HFFc6 (cell line): ENCODE measurements around the gene MYB. TPM values are rescaled to one million over a fixed set of nuclear protein-coding genes. Genes with fewer than 3 reads are reported as not detected.

Experiments
- DNase-seq: peaks from one replicate; pipeline ENCODE4 v3.0.0-alpha.2; 2018
- H3K27ac Mint-ChIP-seq: 2 replicates; pipeline ENCODE4 v1.8.0; 2020; ENCODE audit warnings: mild to moderate bottlenecking, mixed read lengths
- H3K27me3 Mint-ChIP-seq: 2 replicates; pipeline ENCODE4 v1.8.0; 2021; ENCODE audit warnings: mild to moderate bottlenecking, moderate library complexity, mixed read lengths; ENCODE audit not compliant: insufficient read depth
- H3K36me3 Mint-ChIP-seq: 2 replicates; pipeline ENCODE4 v1.8.0; 2021; ENCODE audit warnings: low read depth, mixed read lengths
- H3K4me1 Mint-ChIP-seq: 2 replicates; pipeline ENCODE4 v1.8.0; 2020; ENCODE audit warnings: low read depth, mixed read lengths
- H3K4me3 Mint-ChIP-seq: 2 replicates; pipeline ENCODE4 v1.8.0; 2020; ENCODE audit warnings: mild to moderate bottlenecking, moderate library complexity, mixed read lengths
- H3K9me3 Mint-ChIP-seq: 2 replicates; pipeline ENCODE4 v1.8.0; 2020; ENCODE audit warnings: mild to moderate bottlenecking, mixed read lengths
- total RNA-seq, 6 experiments: library from RNA; stranded (reverse); fragmentation: NEBNext Ultra II Directional; extraction: Animal tissue kit (Norgen Biotek cat#: 25700); gene quantifications; 2 replicates in 1 of 6; 3 replicates in 5 of 6; pipeline ENCODE4 v1.2.3, GENCODE V29; 2021
- TF ChIP-seq, protein P1 (sequence below): fragments of 200-600 bp; sonication (generic); IDR thresholded peaks from 2 replicates; pipeline ENCODE4 v1.5.0; 2021; ENCODE audit warnings: antibody characterized with exemption, mild to moderate bottlenecking

The MYB gene
- total RNA-seq, 6 experiments from 2014 or later, result 0.17 to 0.35 (median 0.19) TPM

DNA sequence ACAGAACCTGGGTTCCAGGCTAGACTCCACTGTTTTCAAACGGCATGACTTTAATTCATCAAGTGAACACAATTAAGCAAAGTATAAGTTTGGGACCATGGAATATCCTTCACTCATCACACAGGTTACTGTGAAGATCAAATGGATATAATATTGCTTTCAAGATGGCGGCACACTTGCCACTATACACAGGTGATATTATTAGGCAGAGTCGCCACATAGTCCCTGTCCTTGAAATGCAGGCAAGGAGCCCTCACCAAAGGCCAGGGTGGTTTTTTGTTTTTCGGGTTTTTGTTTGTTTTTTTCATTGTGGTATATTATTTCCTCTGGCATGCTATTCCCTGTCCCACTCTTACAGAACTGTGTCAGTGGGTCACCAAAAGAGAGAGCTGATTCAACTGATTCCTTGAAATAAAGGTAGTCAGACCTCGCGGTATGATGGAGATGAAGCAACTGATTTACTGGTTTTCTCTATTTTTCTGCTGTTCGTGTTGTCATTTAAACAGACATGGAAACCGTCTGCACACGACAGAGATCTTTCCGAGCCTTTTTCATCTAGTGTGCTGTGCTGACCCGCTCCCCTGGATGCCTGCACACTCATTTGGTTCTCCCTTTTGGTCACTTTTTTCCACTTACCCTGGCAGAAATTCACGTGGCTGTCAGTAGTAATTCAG is 29.7 kb downstream of the MYB start:
- H3K27ac Mint-ChIP-seq, result no peak overlapping the region
- H3K27me3 Mint-ChIP-seq, result peaks cover 1% of the 10 kb centered on the region; the same call in 1 of the 2 replicates
- H3K4me1 Mint-ChIP-seq, result peaks cover 30% of the 10 kb centered on the region
- no peak for DNase-seq
- TF ChIP-seq, protein P1, sequence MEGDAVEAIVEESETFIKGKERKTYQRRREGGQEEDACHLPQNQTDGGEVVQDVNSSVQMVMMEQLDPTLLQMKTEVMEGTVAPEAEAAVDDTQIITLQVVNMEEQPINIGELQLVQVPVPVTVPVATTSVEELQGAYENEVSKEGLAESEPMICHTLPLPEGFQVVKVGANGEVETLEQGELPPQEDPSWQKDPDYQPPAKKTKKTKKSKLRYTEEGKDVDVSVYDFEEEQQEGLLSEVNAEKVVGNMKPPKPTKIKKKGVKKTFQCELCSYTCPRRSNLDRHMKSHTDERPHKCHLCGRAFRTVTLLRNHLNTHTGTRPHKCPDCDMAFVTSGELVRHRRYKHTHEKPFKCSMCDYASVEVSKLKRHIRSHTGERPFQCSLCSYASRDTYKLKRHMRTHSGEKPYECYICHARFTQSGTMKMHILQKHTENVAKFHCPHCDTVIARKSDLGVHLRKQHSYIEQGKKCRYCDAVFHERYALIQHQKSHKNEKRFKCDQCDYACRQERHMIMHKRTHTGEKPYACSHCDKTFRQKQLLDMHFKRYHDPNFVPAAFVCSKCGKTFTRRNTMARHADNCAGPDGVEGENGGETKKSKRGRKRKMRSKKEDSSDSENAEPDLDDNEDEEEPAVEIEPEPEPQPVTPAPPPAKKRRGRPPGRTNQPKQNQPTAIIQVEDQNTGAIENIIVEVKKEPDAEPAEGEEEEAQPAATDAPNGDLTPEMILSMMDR, result no peak
- no peak overlapping the region for H3K4me3 Mint-ChIP-seq
- H3K36me3 Mint-ChIP-seq, result 0 out of 2 replicates have a peak, but pooled peaks cover 8% of the 10 kb centered on the region
- H3K9me3 Mint-ChIP-seq, result peaks cover 9% of the 10 kb centered on the region; the same call in 1 of the 2 replicates

GRCh38 chr6:135211306-135211702 is 30.2 kb downstream of the MYB start:
- no peak overlapping the region for H3K4me3 Mint-ChIP-seq
- peaks cover 30% of the 10 kb centered on the region for H3K4me1 Mint-ChIP-seq
- H3K9me3 Mint-ChIP-seq, result peaks cover 9% of the 10 kb centered on the region; the same call in 1 of the 2 replicates
- DNase-seq, result no peak
- H3K36me3 Mint-ChIP-seq, result 0 out of 2 replicates have a peak, but pooled peaks cover 8% of the 10 kb centered on the region
- peaks cover 1% of the 10 kb centered on the region; the same call in 1 of the 2 replicates for H3K27me3 Mint-ChIP-seq
- TF ChIP-seq, protein P1, result no peak
- H3K27ac Mint-ChIP-seq, result no peak overlapping the region

DNA sequence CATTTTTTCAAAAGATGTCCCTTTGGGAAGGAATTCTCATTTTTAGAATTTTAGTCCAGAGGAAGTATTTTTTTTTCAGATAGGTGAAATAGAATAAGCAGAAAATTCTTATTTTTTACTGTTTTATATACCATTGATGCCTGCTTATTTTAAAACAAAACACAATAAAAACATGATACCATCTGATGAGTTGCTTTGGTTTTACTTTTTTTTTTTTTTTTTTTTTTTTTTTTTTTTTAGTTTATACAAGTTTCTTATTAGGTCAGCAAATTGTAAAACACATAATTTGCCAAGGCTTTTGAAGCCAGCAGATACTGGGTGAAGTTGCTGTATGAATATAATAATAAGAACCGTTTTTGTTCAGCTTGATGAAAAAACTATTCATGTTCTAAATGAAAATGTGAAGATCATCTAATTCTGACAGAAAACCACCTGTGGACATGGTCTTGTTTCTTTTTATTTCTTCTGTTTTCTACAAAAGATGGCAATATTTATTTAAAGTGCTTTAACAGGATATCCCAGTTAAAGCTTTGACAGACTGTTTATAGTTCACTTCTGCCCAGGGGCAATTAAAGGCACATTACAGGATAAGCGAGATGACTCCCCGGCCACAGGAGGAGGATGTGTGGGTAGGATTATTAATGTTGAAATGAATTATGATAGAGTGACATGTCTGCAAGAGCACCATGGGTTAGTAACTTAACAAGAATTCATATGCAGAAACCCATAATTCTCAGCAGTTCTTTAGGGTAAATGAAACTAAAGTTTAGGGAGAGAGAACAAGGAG is 31.1 kb downstream of the MYB start:
- Mint-ChIP-seq H3K9me3 (peaks cover 9% of the 10 kb centered on the region; the same call in 1 of the 2 replicates), H3K27ac (peak overlapping the region; percentile 73), H3K4me1 (peaks cover 30% of the 10 kb centered on the region), H3K27me3 (peaks cover 1% of the 10 kb centered on the region; the same call in 1 of the 2 replicates), H3K36me3 (0 out of 2 replicates have a peak, but pooled peaks cover 8% of the 10 kb centered on the region), H3K4me3 (peak overlapping the region; percentile 78)
- DNase-seq, result peak; percentile 73
- TF ChIP-seq, protein P1, result no peak

GRCh38 chr6:135212935-135213334 is 31.8 kb downstream of the MYB start:
- peaks cover 30% of the 10 kb centered on the region for H3K4me1 Mint-ChIP-seq
- H3K27me3 Mint-ChIP-seq, result no peaks in the 10 kb centered on the region
- peak overlapping the region; percentile 78 for H3K4me3 Mint-ChIP-seq
- H3K9me3 Mint-ChIP-seq, result peaks cover 9% of the 10 kb centered on the region; the same call in 1 of the 2 replicates
- peak; percentile 74 for DNase-seq
- TF ChIP-seq, protein P1, result no peak
- 0 out of 2 replicates have a peak, but pooled peaks cover 8% of the 10 kb centered on the region for H3K36me3 Mint-ChIP-seq
- peak overlapping the region; percentile 73 for H3K27ac Mint-ChIP-seq

GRCh38 chr6:135213616-135214015 is 32.5 kb downstream of the MYB start:
- H3K4me3 Mint-ChIP-seq, result no peak overlapping the region
- 0 out of 2 replicates have a peak, but pooled peaks cover 8% of the 10 kb centered on the region for H3K36me3 Mint-ChIP-seq
- H3K4me1 Mint-ChIP-seq, result peaks cover 30% of the 10 kb centered on the region
- H3K27me3 Mint-ChIP-seq, result no peaks in the 10 kb centered on the region
- TF ChIP-seq, protein P1, result no peak
- peaks cover 9% of the 10 kb centered on the region; the same call in 1 of the 2 replicates for H3K9me3 Mint-ChIP-seq
- no peak for DNase-seq
- H3K27ac Mint-ChIP-seq, result no peak overlapping the region
